Measurements from ENCODE around the gene TMTC1. TPM values are rescaled to one million over a fixed set of nuclear protein-coding genes. Genes with fewer than 3 reads are reported as not detected.

The TMTC1 gene
- total and polyA plus RNA-seq, 2 donors (not counting 1 experiment from before 2014, with no cell fraction given), result 62.2 to 222 TPM

- Histone ChIP-seq H2AFZ (ENCODE audit: low read length) (no peak overlapping the region), H3K9ac (ENCODE audit: insufficient read depth, low read length) (no peak overlapping the region), H3K36me3 (ENCODE audit: control insufficient read depth, insufficient read depth, low read length) (no peaks in the 10 kb centered on the region), H3K79me2 (ENCODE audit: control insufficient read depth, insufficient read depth, low read length) (no peaks in the 10 kb centered on the region), H3K27me3 (ENCODE audit: control insufficient read depth, insufficient read depth, low read length) (no peaks in the 10 kb centered on the region), H3K4me1 (ENCODE audit: control insufficient read depth, extremely low read depth, insufficient read depth, low read length) (no peaks in the 10 kb centered on the region), H3K4me2 (ENCODE audit: extremely low read depth, insufficient read depth, low read length) (no peak overlapping the region), H4K20me1 (ENCODE audit: control insufficient read depth, extremely low read depth, insufficient read depth, low read length) (no peaks in the 10 kb centered on the region), H3K27ac (ENCODE audit: insufficient read depth, low read length) (no peak overlapping the region), H3K9me3 (ENCODE audit: control insufficient read depth, insufficient read depth, low read depth, low read length) (no peaks in the 10 kb centered on the region), H3K4me3 (replicated peaks in 1 of 4; ENCODE audit: control extremely low read depth in 1 of 4, insufficient read depth in 1 of 4, low read depth in 3 of 4, low read length in 4 of 4) (no peak overlapping the region)
- no peak for TF ChIP-seq EZH2 (IDR thresholded peaks at IDR 0.05; ENCODE audit: low read length, missing control alignments)
- TF ChIP-seq CTCF (conservative IDR thresholded peaks at IDR 0.05 in 1 of 2, IDR thresholded peaks at IDR 0.05 in 1 of 2; ENCODE audit: low read depth in 1 of 2, low read length in 2 of 2), result no peak
- no peak for DNase-seq (ENCODE audit: low read depth in 2 of 2)
These were observed 266.5 kb downstream of the TMTC1 start for GRCh38 chr12:29517264-29517663.

DNA sequence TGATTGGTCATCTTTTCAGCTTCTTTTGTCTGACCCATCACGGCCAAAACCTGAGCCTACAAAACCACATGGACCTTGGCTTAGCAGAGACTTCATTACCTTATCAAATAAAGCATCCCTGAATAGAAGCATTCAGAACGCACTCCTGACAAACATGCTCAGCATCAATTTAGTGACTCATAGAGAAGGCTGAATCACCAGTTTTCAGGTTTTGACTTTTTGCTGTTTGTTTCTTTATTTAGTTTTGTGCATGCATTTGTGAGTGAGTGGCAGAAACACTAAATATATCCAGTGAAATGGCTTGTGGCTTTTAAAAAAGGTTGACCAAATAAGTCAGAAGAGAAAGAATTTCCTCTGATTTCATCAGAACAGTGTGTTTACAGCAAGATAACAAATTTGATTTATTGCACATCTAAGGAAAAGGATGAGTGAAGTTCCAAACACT, 267.3 kb downstream of the TMTC1 start:
- no peak overlapping the region for H3K4me3 ChIP-seq (replicated peaks in 1 of 4; ENCODE audit: control extremely low read depth in 1 of 4, insufficient read depth in 1 of 4, low read depth in 3 of 4, low read length in 4 of 4)
- no peaks in the 10 kb centered on the region for H3K9me3 ChIP-seq (ENCODE audit: control insufficient read depth, insufficient read depth, low read depth, low read length)
- H3K4me1 ChIP-seq (ENCODE audit: control insufficient read depth, extremely low read depth, insufficient read depth, low read length), result no peaks in the 10 kb centered on the region
- no peak overlapping the region for H3K4me2 ChIP-seq (ENCODE audit: extremely low read depth, insufficient read depth, low read length)
- H3K9ac ChIP-seq (ENCODE audit: insufficient read depth, low read length), result no peak overlapping the region
- H4K20me1 ChIP-seq (ENCODE audit: control insufficient read depth, extremely low read depth, insufficient read depth, low read length), result no peaks in the 10 kb centered on the region
- H3K36me3 ChIP-seq (ENCODE audit: control insufficient read depth, insufficient read depth, low read length), result no peaks in the 10 kb centered on the region
- no peaks in the 10 kb centered on the region for H3K27me3 ChIP-seq (ENCODE audit: control insufficient read depth, insufficient read depth, low read length)
- TF ChIP-seq CTCF (conservative IDR thresholded peaks at IDR 0.05 in 1 of 2, IDR thresholded peaks at IDR 0.05 in 1 of 2; ENCODE audit: low read depth in 1 of 2, low read length in 2 of 2), result no peak
- no peak for TF ChIP-seq EZH2 (IDR thresholded peaks at IDR 0.05; ENCODE audit: low read length, missing control alignments)
- no peak overlapping the region for H3K27ac ChIP-seq (ENCODE audit: insufficient read depth, low read length)
- H2AFZ ChIP-seq (ENCODE audit: low read length), result no peak overlapping the region
- peak; percentile 74 to 86 for DNase-seq (ENCODE audit: low read depth in 2 of 2)
- H3K79me2 ChIP-seq (ENCODE audit: control insufficient read depth, insufficient read depth, low read length), result no peaks in the 10 kb centered on the region

DNA sequence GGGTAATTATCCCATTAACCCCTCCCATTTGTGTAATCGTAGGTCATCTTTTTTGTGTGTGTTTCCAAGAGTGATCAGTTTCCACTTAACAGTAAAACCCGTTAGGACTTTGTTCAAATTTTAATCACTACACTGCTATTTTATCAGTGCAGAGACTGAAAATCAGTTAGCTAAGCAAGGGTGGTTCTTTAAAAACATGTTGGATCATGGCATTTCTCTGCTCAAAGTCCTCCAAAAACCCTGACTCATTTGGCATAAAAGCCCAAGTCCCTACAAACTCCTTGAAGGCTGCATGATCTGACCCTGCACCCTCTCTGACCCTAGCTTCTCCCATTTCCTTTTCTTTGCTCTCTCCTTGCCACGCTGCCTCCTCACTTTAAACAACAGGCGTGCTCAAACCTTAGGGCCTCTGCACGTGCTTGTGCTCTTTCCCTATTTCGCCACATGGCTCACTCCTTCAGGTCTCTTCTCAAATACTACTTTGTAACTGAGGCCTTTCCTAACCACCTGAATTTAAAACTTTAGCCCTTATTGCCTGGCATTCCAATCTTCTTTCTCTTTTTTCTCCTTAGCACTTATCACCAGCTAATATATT, 273.1 kb downstream of the TMTC1 start:
- Histone ChIP-seq H3K27me3 (ENCODE audit: control insufficient read depth, insufficient read depth, low read length) (no peaks in the 10 kb centered on the region), H3K79me2 (ENCODE audit: control insufficient read depth, insufficient read depth, low read length) (no peaks in the 10 kb centered on the region), H3K4me3 (replicated peaks in 1 of 4; ENCODE audit: control extremely low read depth in 1 of 4, insufficient read depth in 1 of 4, low read depth in 3 of 4, low read length in 4 of 4) (no peak overlapping the region), H2AFZ (ENCODE audit: low read length) (no peak overlapping the region), H3K27ac (ENCODE audit: insufficient read depth, low read length) (no peak overlapping the region), H3K4me2 (ENCODE audit: extremely low read depth, insufficient read depth, low read length) (no peak overlapping the region), H3K9ac (ENCODE audit: insufficient read depth, low read length) (no peak overlapping the region), H3K9me3 (ENCODE audit: control insufficient read depth, insufficient read depth, low read depth, low read length) (no peaks in the 10 kb centered on the region), H3K4me1 (ENCODE audit: control insufficient read depth, extremely low read depth, insufficient read depth, low read length) (no peaks in the 10 kb centered on the region), H4K20me1 (ENCODE audit: control insufficient read depth, extremely low read depth, insufficient read depth, low read length) (no peaks in the 10 kb centered on the region), H3K36me3 (ENCODE audit: control insufficient read depth, insufficient read depth, low read length) (no peaks in the 10 kb centered on the region)
- TF ChIP-seq EZH2 (IDR thresholded peaks at IDR 0.05; ENCODE audit: low read length, missing control alignments) (no peak), CTCF (conservative IDR thresholded peaks at IDR 0.05 in 1 of 2, IDR thresholded peaks at IDR 0.05 in 1 of 2; ENCODE audit: low read depth in 1 of 2, low read length in 2 of 2) (no peak)
- no peak for DNase-seq (ENCODE audit: low read depth in 2 of 2)
